GM12864 (cell line): ENCODE results near the gene MTRF1.

Experiments
- DNase-seq: peaks from one replicate; pipeline ENCODE4 v3.0.0-alpha.2; 2011; ENCODE audit warnings: low read depth
- H3K4me3 ChIP-seq: 2 replicates; pipeline ENCODE4 v1.5.1; 2011; ENCODE audit warnings: mild to moderate bottlenecking, low read depth, low read length, control low read depth
- CTCF ChIP-seq: IDR thresholded peaks from 2 replicates; pipeline ENCODE4 v1.5.1; 2011; ENCODE audit warnings: low read depth, mild to moderate bottlenecking, moderate library complexity, low read length, control low read depth, inconsistent platforms; ENCODE audit errors: missing control alignments

MTRF1 gene

DNA sequence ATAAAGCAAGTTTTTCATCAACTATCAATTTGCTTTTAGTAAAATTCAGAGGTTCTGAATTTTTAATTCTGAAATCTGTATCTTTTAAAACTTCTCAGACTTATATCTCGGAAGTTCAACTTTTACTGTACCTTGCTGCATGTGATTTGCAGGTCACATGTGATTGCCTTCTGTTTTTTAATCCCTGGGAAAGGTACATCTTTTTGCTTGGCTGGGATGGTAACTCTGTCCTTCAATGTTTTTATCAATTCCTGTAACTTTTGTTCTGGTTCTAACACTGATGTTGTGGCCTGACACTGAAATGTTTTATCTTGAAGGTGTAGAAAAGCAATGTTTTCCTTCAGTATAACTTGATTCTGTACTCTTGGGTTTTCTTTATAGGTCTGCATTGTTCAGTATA lies 31.5 kb upstream of the MTRF1 start:
- H3K4me3 ChIP-seq = no peak overlapping the region
- no peak for TF ChIP-seq CTCF
- DNase-seq = no peak

GRCh38 chr13:41293272-41293671 lies 29.9 kb upstream of the MTRF1 start:
- TF ChIP-seq CTCF = no peak
- no peak overlapping the region for H3K4me3 ChIP-seq
- no peak for DNase-seq

DNA sequence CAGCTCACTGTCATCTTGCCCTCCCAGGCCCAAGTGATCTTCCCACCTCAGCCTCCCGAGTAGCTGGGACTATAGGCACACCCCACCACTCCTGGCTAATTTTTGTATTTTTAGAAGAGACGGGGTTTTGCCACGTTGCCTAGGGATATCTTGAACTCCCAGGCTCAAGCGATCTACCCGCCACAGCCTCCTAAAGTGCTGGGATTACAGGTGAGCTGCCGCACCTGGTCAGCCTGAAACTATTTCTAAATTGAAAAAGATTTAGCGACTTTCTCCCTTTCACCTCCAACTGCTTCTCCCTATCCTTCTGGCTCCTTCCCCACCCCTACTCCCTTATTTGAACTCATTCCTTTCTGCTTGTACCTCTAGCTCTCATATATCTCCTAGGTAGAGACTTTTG lies 27.9 kb upstream of the MTRF1 start:
- no peak overlapping the region for H3K4me3 ChIP-seq
- DNase-seq = no peak
- no peak for TF ChIP-seq CTCF

GRCh38 chr13:41289463-41289881 lies 26.1 kb upstream of the MTRF1 start:
- no peak for TF ChIP-seq CTCF
- no peak for DNase-seq
- H3K4me3 ChIP-seq = no peak overlapping the region

DNA sequence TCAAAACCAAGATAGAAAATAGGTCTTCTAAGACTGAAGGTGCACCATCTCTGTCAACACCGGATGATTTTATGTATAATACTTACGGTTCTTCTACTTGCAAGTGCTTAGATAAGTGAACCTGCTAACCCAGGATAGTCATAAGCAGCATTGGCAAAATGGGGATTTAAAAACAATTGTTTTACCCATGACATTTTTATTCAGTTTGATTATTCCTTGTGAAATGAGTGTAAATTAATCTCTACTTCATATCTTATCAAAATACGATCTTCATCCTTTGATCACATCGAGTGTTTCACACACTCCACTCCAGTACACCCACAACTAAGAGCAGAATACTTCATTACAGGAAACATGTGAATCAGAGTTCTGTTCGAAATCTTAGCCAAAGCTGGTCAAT lies 23.0 kb upstream of the MTRF1 start:
- H3K4me3 ChIP-seq = no peak overlapping the region
- no peak for DNase-seq
- no peak for TF ChIP-seq CTCF

- no peak for DNase-seq
Measured at GRCh38 chr13:41284512-41285288, 21.3 kb upstream of the MTRF1 start.

More at GRCh38 chr13:41284512-41285288, 21.3 kb upstream of the MTRF1 start:
- no peak overlapping the region for H3K4me3 ChIP-seq
- no peak for TF ChIP-seq CTCF
